Mesenchymal stem cell (in vitro differentiated cells and primary cell): ENCODE measurements around the gene PSEN2.
A peak's percentile ranks its signal among the peaks of the same experiment; 100 is the strongest.

Experiments
- DNase-seq: peaks from one replicate; pipeline ENCODE4 v3.0.0-alpha.2; 2013
- H2AFZ ChIP-seq: one replicate; pipeline ENCODE4 v1.6.1; 2013; ENCODE audit warnings: low read depth, mild to moderate bottlenecking, control low read depth, inconsistent platforms, low read length, moderate library complexity
- H2AK5ac ChIP-seq: 2 replicates; pipeline ENCODE4 v1.6.1; 2013; ENCODE audit warnings: low read length, moderate library complexity, mild to moderate bottlenecking, inconsistent platforms; ENCODE audit not compliant: severe bottlenecking
- H2BK120ac ChIP-seq: one replicate; pipeline ENCODE4 v1.6.1; 2013; ENCODE audit warnings: low read depth, mild to moderate bottlenecking, inconsistent platforms, low read length, moderate library complexity
- H2BK12ac ChIP-seq, 2 experiments: one replicate each; pipeline ENCODE4 v1.6.1; 2013; ENCODE audit warnings: inconsistent platforms in 2 of 2, low read length in 2 of 2, mild to moderate bottlenecking in 2 of 2, moderate library complexity in 2 of 2, control low read depth in 1 of 2
- H2BK15ac ChIP-seq: one replicate; pipeline ENCODE4 v1.6.1; 2013; ENCODE audit warnings: mild to moderate bottlenecking, low read depth, inconsistent platforms; ENCODE audit not compliant: poor library complexity, severe bottlenecking
- H2BK5ac ChIP-seq: 2 replicates; pipeline ENCODE4 v1.6.1; 2013; ENCODE audit warnings: low read depth, mild to moderate bottlenecking, low read length, control low read depth, inconsistent platforms; ENCODE audit not compliant: poor library complexity, severe bottlenecking
- H3K14ac ChIP-seq, 2 experiments: one replicate each; pipeline ENCODE4 v1.6.1; 2013; ENCODE audit warnings: inconsistent platforms in 2 of 2, low read length in 2 of 2, control low read depth in 1 of 2, mild to moderate bottlenecking in 1 of 2, moderate library complexity in 1 of 2
- H3K18ac ChIP-seq, 2 experiments: one replicate each; pipeline ENCODE4 v1.6.1; 2013; ENCODE audit warnings: inconsistent platforms in 2 of 2, low read length in 2 of 2, control low read depth in 1 of 2, low read depth in 1 of 2, mild to moderate bottlenecking in 1 of 2
- H3K23ac ChIP-seq, 2 experiments: one replicate each; pipeline ENCODE4 v1.6.1; 2013; ENCODE audit warnings: inconsistent platforms in 2 of 2, low read length in 2 of 2, mild to moderate bottlenecking in 2 of 2, moderate library complexity in 2 of 2, control low read depth in 1 of 2
- H3K27ac ChIP-seq: 2 replicates; pipeline ENCODE4 v1.5.1; 2013; ENCODE audit warnings: mild to moderate bottlenecking, moderate library complexity, low read length, control low read depth, inconsistent platforms; ENCODE audit not compliant: poor library complexity, severe bottlenecking
- H3K27me3 ChIP-seq, 2 experiments: 2 replicates each; pipeline versions ENCODE4 v1.6.1 to v1.7.0; 2013; ENCODE audit warnings: low read length in 2 of 2, mild to moderate bottlenecking in 2 of 2, moderate library complexity in 2 of 2, control low read depth in 1 of 2, inconsistent platforms in 1 of 2; ENCODE audit not compliant: control insufficient read depth in 1 of 2, insufficient read depth in 1 of 2
- H3K36me3 ChIP-seq, 2 experiments: 2 replicates each; pipeline versions ENCODE4 v1.6.1 to v1.7.0; 2013; ENCODE audit warnings: low read length in 2 of 2, control low read depth in 1 of 2, inconsistent platforms in 1 of 2, low read depth in 1 of 2, mild to moderate bottlenecking in 1 of 2; ENCODE audit not compliant: insufficient read depth in 2 of 2, control insufficient read depth in 1 of 2
- H3K4ac ChIP-seq, 2 experiments: one replicate each; pipeline ENCODE4 v1.6.1; 2013; ENCODE audit warnings: inconsistent platforms in 2 of 2, low read length in 2 of 2, mild to moderate bottlenecking in 2 of 2, moderate library complexity in 2 of 2, control low read depth in 1 of 2, low read depth in 1 of 2
- H3K4me1 ChIP-seq: 2 replicates; pipeline ENCODE4 v1.6.1; 2013; ENCODE audit warnings: low read depth, low read length, control low read depth; ENCODE audit not compliant: control insufficient read depth, insufficient read depth
- H3K4me2 ChIP-seq: 2 replicates; pipeline ENCODE4 v1.6.1; 2013; ENCODE audit warnings: low read length, mild to moderate bottlenecking, inconsistent platforms; ENCODE audit not compliant: poor library complexity, severe bottlenecking
- H3K4me3 ChIP-seq, 2 experiments: 2 replicates each; pipeline versions ENCODE4 v1.5.1 to v1.7.0; 2013; ENCODE audit warnings: low read length in 2 of 2, mild to moderate bottlenecking in 2 of 2, control low read depth in 1 of 2, low read depth in 1 of 2; ENCODE audit not compliant: insufficient read depth in 1 of 2
- H3K79me1 ChIP-seq: replicated peaks from 2 replicates; pipeline ENCODE4 v1.6.1; 2013; ENCODE audit warnings: mild to moderate bottlenecking, control low read depth, low read length, inconsistent platforms; ENCODE audit not compliant: poor library complexity, severe bottlenecking
- H3K9ac ChIP-seq: 2 replicates; pipeline ENCODE4 v1.7.0; 2013; ENCODE audit warnings: mild to moderate bottlenecking, low read length, moderate library complexity
- H3K9me3 ChIP-seq: 2 replicates; pipeline ENCODE4 v1.7.0; 2013; ENCODE audit warnings: mild to moderate bottlenecking, low read length; ENCODE audit not compliant: control insufficient read depth
- H4K8ac ChIP-seq: one replicate; pipeline ENCODE4 v1.6.1; 2013; ENCODE audit warnings: inconsistent platforms, mild to moderate bottlenecking, low read length, moderate library complexity
- H4K91ac ChIP-seq: one replicate; pipeline ENCODE4 v1.6.1; 2013; ENCODE audit warnings: mild to moderate bottlenecking, low read length, inconsistent platforms
- WGBS: methylation state at CpG from one replicate; pipeline ENCODE4 v1.1.7; 2013; ENCODE audit warnings: mixed read lengths; 5-methylcytosine and 5-hydroxymethylcytosine counted together

Gene PSEN2

GRCh38 chr1:226943927-226944326 is 73.5 kb downstream of the PSEN2 start:
- Histone ChIP-seq H3K23ac (peak overlapping the region in 1 of 2 experiments; percentile 11), H4K91ac (no peak overlapping the region), H3K9ac (no peak overlapping the region), H4K8ac (no peak overlapping the region), H3K79me1 (peaks cover 28% of the 10 kb centered on the region), H2BK5ac (no peak overlapping the region), H2BK15ac (no peak overlapping the region), H3K36me3 (no peaks in the 10 kb centered on the region), H3K9me3 (no peaks in the 10 kb centered on the region), H3K4me1 (peaks cover 10% of the 10 kb centered on the region), H2BK12ac (no peak overlapping the region), H3K27ac (no peak overlapping the region), H2AFZ (no peak overlapping the region), H3K18ac (no peak overlapping the region), H3K4me2 (no peak overlapping the region), H2AK5ac (no peak overlapping the region), H3K27me3 (no peaks in the 10 kb centered on the region), H3K4me3 (no peak overlapping the region), H2BK120ac (no peak overlapping the region), H3K4ac (no peak overlapping the region), H3K14ac (no peak overlapping the region)
- whole genome bisulfite sequencing, result 74% methylated on average over 2 of the region's 2 CpGs
- DNase-seq, result no peak

- H3K36me3 ChIP-seq, result no peaks in the 10 kb centered on the region
- WGBS, result 79% methylated on average over 19 of the region's 19 CpGs
- no peak overlapping the region for H2BK15ac ChIP-seq
- H2BK120ac ChIP-seq, result no peak overlapping the region
- no peak overlapping the region for H3K27ac ChIP-seq
- no peaks in the 10 kb centered on the region for H3K27me3 ChIP-seq
- no peak overlapping the region for H2AFZ ChIP-seq
- no peak overlapping the region for H4K8ac ChIP-seq
- no peak overlapping the region for H3K18ac ChIP-seq
- DNase-seq, result no peak
- H3K4me1 ChIP-seq, result peaks cover 10% of the 10 kb centered on the region
- H3K4ac ChIP-seq, result no peak overlapping the region
- H3K9ac ChIP-seq, result no peak overlapping the region
- no peak overlapping the region for H2BK12ac ChIP-seq
- H4K91ac ChIP-seq, result no peak overlapping the region
- no peak overlapping the region for H3K14ac ChIP-seq
- H3K9me3 ChIP-seq, result no peaks in the 10 kb centered on the region
- H2AK5ac ChIP-seq, result no peak overlapping the region
- H2BK5ac ChIP-seq, result no peak overlapping the region
- peaks cover 31% of the 10 kb centered on the region for H3K79me1 ChIP-seq
- no peak overlapping the region for H3K23ac ChIP-seq
- no peak overlapping the region for H3K4me3 ChIP-seq
- H3K4me2 ChIP-seq, result no peak overlapping the region
These were observed 74.9 kb downstream of the PSEN2 start for GRCh38 chr1:226945106-226945857.
